Heart right ventricle (tissue), 16 donors: ENCODE results near the gene PLXNB2. TPM values are rescaled to one million over a fixed set of nuclear protein-coding genes. Genes with fewer than 3 reads are reported as not detected.

Source experiments
- ATAC-seq, 8 donors: fragments of 200-7000 bp; cut with Tn5 transposase; one replicate each; pipeline ENCODE4 v1.9.1; 2020; ENCODE audit warnings: mild to moderate bottlenecking in 8 of 8, moderate library complexity in 8 of 8, moderate number of reproducible peaks in 1 of 8
- DNase-seq, 2 donors: peaks; one replicate each; pipeline ENCODE4 v3.0.0-alpha.2; 2020
- H3K27ac ChIP-seq, 10 donors: fragments of 200-600 bp; sonication (generic) in 2 of 10; one replicate each; pipeline versions ENCODE4 v1.5.0 to v1.8.0; 2020 to 2022; ENCODE audit warnings: mild to moderate bottlenecking in 3 of 10
- H3K27me3 ChIP-seq, 7 donors: fragments of 200-600 bp; one replicate each; pipeline ENCODE4 v1.8.0; 2021 to 2022; ENCODE audit warnings: mild to moderate bottlenecking in 2 of 7
- H3K36me3 ChIP-seq, 9 donors: fragments of 200-600 bp; sonication (generic) in 1 of 9; one replicate each; pipeline versions ENCODE4 v1.5.0 to v1.8.0; 2020 to 2022; ENCODE audit warnings: mild to moderate bottlenecking in 2 of 9
- H3K4me1 ChIP-seq, 9 donors: fragments of 200-600 bp; sonication (generic) in 1 of 9; one replicate each; pipeline versions ENCODE4 v1.5.0 to v1.8.0; 2020 to 2022; ENCODE audit warnings: mild to moderate bottlenecking in 4 of 9
- H3K4me3 ChIP-seq, 10 donors: fragments of 200-600 bp; sonication (generic) in 2 of 10; one replicate each; pipeline versions ENCODE4 v1.5.0 to v1.8.0; 2020 to 2022; ENCODE audit warnings: mild to moderate bottlenecking in 7 of 10, moderate library complexity in 2 of 10
- H3K9me3 ChIP-seq, 11 donors: fragments of 200-600 bp in 10 of 11; sonication (generic) in 2 of 11; one replicate each; pipeline versions ENCODE4 v1.5.0 to v1.8.0; 2013 to 2022; ENCODE audit warnings: mild to moderate bottlenecking in 2 of 11, control low read depth in 1 of 11, moderate library complexity in 1 of 11
- CTCF ChIP-seq, 9 donors: fragments of 200-600 bp; sonication (generic) in 2 of 9; IDR thresholded peaks; one replicate each; pipeline versions ENCODE4 v1.5.0 to v1.8.0; 2021 to 2022; ENCODE audit warnings: antibody characterized with exemption in 9 of 9, mild to moderate bottlenecking in 5 of 9, moderate library complexity in 1 of 9
- WGBS, 2 donors: extraction: QIAGEN DNeasy Blood & Tissue Kit; methylation state at CpG; one replicate each; pipeline ENCODE4 v1.1.7; 2013; ENCODE audit warnings: inconsistent platforms in 1 of 2; 5-methylcytosine and 5-hydroxymethylcytosine counted together
- intact Hi-C, 10 donors: fragments of 100-400 bp; cut with DNase I; formaldehyde crosslinking; loops; one replicate each; pipeline versions ENCODE4 v1.11.1 to v1.14.2; 2022
- polyA plus RNA-seq, 2 donors: library from polyadenylated mRNA; stranded (reverse); fragments of 200-250 nt; gene quantifications; one replicate each; pipeline ENCODE4 v1.2.3, GENCODE V29; 2013
- total RNA-seq, 10 donors: library from RNA; stranded (reverse); fragmentation: NEBNext Ultra II Directional in 3 of 10; extraction: Animal tissue kit (Norgen Biotek cat#: 25700) in 3 of 10; gene quantifications; one replicate each; pipeline versions ENCODE4 v1.2.1 to v1.2.4, GENCODE V29; 2021 to 2023
- donor health status: Arrhythmogenic right ventricular cardiomyopathy.
- donor health status: ischemic (EF 13 %, LVEDD 7.1; RV severe dilation, severe dysfunction).
- donor health status: healthy with polysubstance abuse.
- donor health status: DM: no; HTN: yes; CAD: no.
- donor health status: DM: no; HTN: no; CAD: no.
- donor health status: ischemic (EF 25% LVEDD 6.9; RV normal size, moderate dysfunction).
- donor health status: ischemic (EF 25% LVEDD 5.7; RV mildly dilated, moderate dysfunction).
- donor health status: healthy.
- donor health status: DM: yes; HTN: yes; CAD: no.
- donor health status: Ischemic cardiomyopathy.
- donor health status: ischemic (EF 35%, LVEDD 5.7; RV mildly dilated, moderate dysfunction).
- donor health status: nonischemic (EF 11% LVEDD 7.7; RV severe dilation, severe dysfunction).
- donor health status: DM: yes; HTN: yes; CAD: no.
- donor health status: PGD.
- donor health status: ischemic (EF 29% LVEDD 5.4; RV normal size, mild dysfunction).
- donor health status: nonischemic (EF 23%, LVEDD 6.1; RV moderate dilation, normal function).

Gene PLXNB2
- total and polyA plus RNA-seq, 12 donors: 33.5 to 101 (median 57.8) TPM

GRCh38 chr22:50287731-50288130 is 19.7 kb downstream of the PLXNB2 start:
- peaks cover 4 to 91% (median 56%) of the 10 kb centered on the region in 9 donors for H3K36me3 ChIP-seq
- no peak for TF ChIP-seq CTCF (IDR thresholded peaks at IDR 0.05)
- no peaks in the 10 kb centered on the region for H3K9me3 ChIP-seq
- intact Hi-C loops: loop anchor here in 1 of 10 donors (5.0 kb wide), 1 partner anchor 35 kb away; no protein-coding TSS in a partner anchor
- peaks cover 3 to 11% (median 5%) of the 10 kb centered on the region in 9 donors for H3K4me1 ChIP-seq
- no peak for DNase-seq
- no peak overlapping the region for H3K4me3 ChIP-seq
- no peak for ATAC-seq
- 94 to 96% methylated on average over 29 to 31 of the region's 31 CpGs for WGBS, 2 donors
- no peak overlapping the region for H3K27ac ChIP-seq
- H3K27me3 ChIP-seq: no peaks in the 10 kb centered on the region

DNA sequence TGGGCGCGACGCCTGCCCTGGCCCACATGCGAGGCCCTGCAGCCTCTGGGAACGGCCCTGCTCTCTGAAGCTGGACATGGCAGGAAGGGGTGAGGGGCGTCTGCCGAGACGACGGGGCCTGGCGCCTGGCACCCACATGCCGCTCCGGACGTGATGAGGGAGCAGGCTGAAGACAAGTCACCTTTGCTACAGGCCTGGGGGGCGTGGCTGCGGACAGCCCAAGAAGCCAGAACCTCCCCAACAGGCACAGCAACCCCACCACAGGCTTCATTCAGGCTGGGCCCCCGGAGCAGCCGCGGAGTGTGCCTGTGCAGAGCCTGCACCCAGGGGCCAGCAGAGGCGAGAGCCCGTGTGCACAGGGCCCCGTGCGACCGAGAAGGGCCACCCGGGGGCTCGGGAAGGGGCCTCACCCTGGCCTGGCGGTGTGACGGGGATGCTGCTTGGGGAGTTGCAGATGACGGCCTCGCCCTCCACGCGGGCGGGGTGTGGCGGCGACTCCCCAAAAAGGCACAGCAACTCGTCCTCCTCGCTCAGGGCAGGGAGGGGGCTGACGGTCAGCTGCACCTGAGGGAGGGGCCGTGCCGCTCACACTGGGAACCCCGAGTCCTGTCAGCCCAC is 20.6 kb downstream of the PLXNB2 start:
- Histone ChIP-seq H3K9me3 (no peaks in the 10 kb centered on the region), H3K4me3 (no peak overlapping the region), H3K4me1 (peaks cover 0 to 12% (median 0%) of the 10 kb centered on the region in 9 donors), H3K36me3 (peaks cover 7 to 94% (median 62%) of the 10 kb centered on the region in 9 donors), H3K27ac (no peak overlapping the region), H3K27me3 (no peaks in the 10 kb centered on the region)
- WGBS, 2 donors: 92 to 93% methylated on average over 40 of the region's 40 CpGs
- no peak for TF ChIP-seq CTCF (IDR thresholded peaks at IDR 0.05)
- intact Hi-C loops: loop anchor here in 1 of 10 donors (5.0 kb wide), 1 partner anchor 35 kb away; no protein-coding TSS in a partner anchor
- ATAC-seq (no peak), DNase-seq (no peak)

DNA sequence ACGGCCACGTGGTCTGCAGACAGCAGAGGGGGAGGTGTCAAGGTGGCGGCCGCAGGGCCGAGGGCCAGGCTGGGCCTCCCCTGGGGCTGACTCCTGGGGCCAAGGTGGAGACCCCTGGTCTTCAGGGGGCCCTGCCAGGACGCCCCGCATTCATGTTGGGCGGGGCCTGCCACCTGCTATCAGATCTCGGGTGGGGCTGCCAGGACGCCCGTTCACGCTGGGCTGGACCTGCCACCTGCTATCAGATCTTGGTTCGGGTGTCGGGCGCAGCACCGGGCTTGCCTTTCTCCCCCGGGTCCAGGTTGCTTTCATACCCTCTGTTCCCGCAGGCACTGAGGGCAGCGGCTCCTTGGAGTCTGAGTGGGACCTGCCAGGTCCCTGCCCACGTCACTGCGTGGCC is 21.2 kb downstream of the PLXNB2 start:
- H3K36me3 ChIP-seq: peaks cover 7 to 95% (median 67%) of the 10 kb centered on the region in 9 donors
- ATAC-seq: no peak
- no peak overlapping the region for H3K4me3 ChIP-seq
- 90 to 91% methylated on average over 21 of the region's 21 CpGs for WGBS, 2 donors
- intact Hi-C loops: loop anchor here in 1 of 10 donors (5.0 kb wide), 1 partner anchor 36 kb away; no protein-coding TSS in a partner anchor
- TF ChIP-seq CTCF (IDR thresholded peaks at IDR 0.05): no peak
- no peak overlapping the region for H3K27ac ChIP-seq
- H3K4me1 ChIP-seq: peaks cover 0 to 15% (median 0%) of the 10 kb centered on the region in 9 donors
- no peaks in the 10 kb centered on the region for H3K9me3 ChIP-seq
- DNase-seq: no peak
- H3K27me3 ChIP-seq: no peaks in the 10 kb centered on the region

- no peak overlapping the region for H3K4me3 ChIP-seq
Observed at GRCh38 chr22:50285568-50286229, 21.7 kb downstream of the PLXNB2 start.

More at GRCh38 chr22:50285568-50286229, 21.7 kb downstream of the PLXNB2 start:
- no peak for TF ChIP-seq CTCF (IDR thresholded peaks at IDR 0.05)
- intact Hi-C loops: loop anchor here in 1 of 10 donors (5.0 kb wide), 1 partner anchor 37 kb away; no protein-coding TSS in a partner anchor
- 93 to 96% methylated on average over 27 to 30 of the region's 34 CpGs for WGBS, 2 donors
- ATAC-seq: no peak
- H3K27me3 ChIP-seq: no peaks in the 10 kb centered on the region
- H3K36me3 ChIP-seq: peaks cover 7 to 95% (median 73%) of the 10 kb centered on the region in 9 donors
- no peak overlapping the region for H3K27ac ChIP-seq
- DNase-seq: no peak
- H3K4me1 ChIP-seq: peaks cover 0 to 15% (median 0%) of the 10 kb centered on the region in 9 donors
- H3K9me3 ChIP-seq: no peaks in the 10 kb centered on the region
